ENCODE results near the gene GTPBP6. TPM values are rescaled to one million over a fixed set of nuclear protein-coding genes. Genes with fewer than 3 reads are reported as not detected.
A peak's percentile ranks its signal among the peaks of the same experiment; 100 is the strongest.

The GTPBP6 gene
- total RNA-seq, 1 donor: 34.4 TPM

- H3K79me2 ChIP-seq (ENCODE audit: insufficient read depth, low read length): no peaks in the 10 kb centered on the region
- H3K36me3 ChIP-seq (ENCODE audit: insufficient read depth, low read length): no peaks in the 10 kb centered on the region
- no peaks in the 10 kb centered on the region for H4K20me1 ChIP-seq (ENCODE audit: insufficient read depth, low read length)
- H3K27ac ChIP-seq (ENCODE audit: low read depth, low read length): no peak overlapping the region
- no peaks in the 10 kb centered on the region for H3K4me1 ChIP-seq (ENCODE audit: insufficient read depth, low read length)
- no peak overlapping the region for H3K4me2 ChIP-seq (ENCODE audit: insufficient read depth, low read length)
- no peaks in the 10 kb centered on the region for H3K27me3 ChIP-seq (ENCODE audit: insufficient read depth, low read length)
- no peak overlapping the region for H3K4me3 ChIP-seq (ENCODE audit: insufficient read depth, low read length)
- TF ChIP-seq CTCF (IDR thresholded peaks at IDR 0.05; ENCODE audit: extremely low read depth, low read depth, low read length): no peak
- peak; percentile 93 for DNase-seq (ENCODE audit: insufficient read length, low spot score, missing footprints)
- no peak overlapping the region for H2AFZ ChIP-seq (ENCODE audit: low read length)
- no peaks in the 10 kb centered on the region for H3K9me3 ChIP-seq (ENCODE audit: low read depth, low read length)
These were observed 37.9 kb upstream of the GTPBP6 start for GRCh38 chrX:356385-357034.

- no peak overlapping the region for H3K4me2 ChIP-seq (ENCODE audit: insufficient read depth, low read length)
- no peaks in the 10 kb centered on the region for H3K27me3 ChIP-seq (ENCODE audit: insufficient read depth, low read length)
- no peak overlapping the region for H2AFZ ChIP-seq (ENCODE audit: low read length)
- H3K79me2 ChIP-seq (ENCODE audit: insufficient read depth, low read length): no peaks in the 10 kb centered on the region
- no peaks in the 10 kb centered on the region for H3K36me3 ChIP-seq (ENCODE audit: insufficient read depth, low read length)
- no peaks in the 10 kb centered on the region for H3K4me1 ChIP-seq (ENCODE audit: insufficient read depth, low read length)
- H3K27ac ChIP-seq (ENCODE audit: low read depth, low read length): no peak overlapping the region
- no peaks in the 10 kb centered on the region for H4K20me1 ChIP-seq (ENCODE audit: insufficient read depth, low read length)
- no peak overlapping the region for H3K4me3 ChIP-seq (ENCODE audit: insufficient read depth, low read length)
- TF ChIP-seq CTCF (IDR thresholded peaks at IDR 0.05; ENCODE audit: extremely low read depth, low read depth, low read length): no peak
- no peaks in the 10 kb centered on the region for H3K9me3 ChIP-seq (ENCODE audit: low read depth, low read length)
- DNase-seq (ENCODE audit: insufficient read length, low spot score, missing footprints): no peak
These were observed 36.9 kb upstream of the GTPBP6 start for GRCh38 chrX:355329-356050.

- no peak for DNase-seq (ENCODE audit: insufficient read length, low spot score, missing footprints)
- Histone ChIP-seq H3K9me3 (ENCODE audit: low read depth, low read length) (no peaks in the 10 kb centered on the region), H4K20me1 (ENCODE audit: insufficient read depth, low read length) (no peaks in the 10 kb centered on the region), H2AFZ (ENCODE audit: low read length) (no peak overlapping the region), H3K36me3 (ENCODE audit: insufficient read depth, low read length) (no peaks in the 10 kb centered on the region), H3K79me2 (ENCODE audit: insufficient read depth, low read length) (no peaks in the 10 kb centered on the region), H3K4me1 (ENCODE audit: insufficient read depth, low read length) (no peaks in the 10 kb centered on the region), H3K4me3 (ENCODE audit: insufficient read depth, low read length) (no peak overlapping the region), H3K27ac (ENCODE audit: low read depth, low read length) (no peak overlapping the region), H3K4me2 (ENCODE audit: insufficient read depth, low read length) (no peak overlapping the region), H3K27me3 (ENCODE audit: insufficient read depth, low read length) (no peaks in the 10 kb centered on the region)
- no peak for TF ChIP-seq CTCF (IDR thresholded peaks at IDR 0.05; ENCODE audit: extremely low read depth, low read depth, low read length)
These were observed 35.3 kb upstream of the GTPBP6 start for GRCh38 chrX:353566-354535.

All from osteoblast (primary cell).